Keratinocyte (primary cell): ENCODE measurements around the gene ZCRB1. TPM values are rescaled to one million over a fixed set of nuclear protein-coding genes. Genes with fewer than 3 reads are reported as not detected.
A peak's percentile ranks its signal among the peaks of the same experiment; 100 is the strongest.

ENCODE experiments used
- DNase-seq: peaks from one replicate; pipeline ENCODE4 v3.0.0-alpha.2; 2011; ENCODE audit warnings: low read depth, missing footprints, low spot score
- FAIRE-seq: peaks from 2 replicates; lab custom pipeline; 2011; peaks lifted over from hg19 to GRCh38; lab: Jason Lieb, UNC
- H2AFZ ChIP-seq: 2 replicates; pipeline ENCODE4 v1.6.0; 2012; ENCODE audit warnings: low read length, control low read depth, inconsistent platforms; ENCODE audit not compliant: control insufficient read depth
- H3K27ac ChIP-seq: 2 replicates; pipeline ENCODE4 v1.5.1; 2011; ENCODE audit warnings: low read length; ENCODE audit not compliant: control insufficient read depth, insufficient read depth
- H3K27me3 ChIP-seq: 3 replicates; pipeline ENCODE4 v1.6.0; 2011; ENCODE audit warnings: low read length; ENCODE audit not compliant: control insufficient read depth, insufficient read depth; ENCODE audit errors: extremely low read depth
- H3K36me3 ChIP-seq, 2 experiments: 2 replicates in 1 of 2; 3 replicates in 1 of 2; pipeline ENCODE4 v1.5.1; 2011; ENCODE audit warnings: low read length in 2 of 2, mild to moderate bottlenecking in 1 of 2; ENCODE audit not compliant: control insufficient read depth in 2 of 2, insufficient read depth in 2 of 2; ENCODE audit errors: extremely low read depth in 1 of 2
- H3K4me1 ChIP-seq: 3 replicates; pipeline ENCODE4 v1.5.1; 2011; ENCODE audit warnings: low read length; ENCODE audit not compliant: control insufficient read depth, insufficient read depth; ENCODE audit errors: extremely low read depth
- H3K4me2 ChIP-seq: 3 replicates; pipeline ENCODE4 v1.6.0; 2011; ENCODE audit warnings: low read depth, low read length; ENCODE audit not compliant: control insufficient read depth, insufficient read depth; ENCODE audit errors: extremely low read depth
- H3K4me3 ChIP-seq, 3 experiments: fragments of 200-600 bp in 1 of 3; sonication (generic) in 1 of 3; 2 replicates in 2 of 3; 3 replicates in 1 of 3; pipeline ENCODE4 v1.5.1; 2011 to 2016; ENCODE audit warnings: low read length in 3 of 3, mild to moderate bottlenecking in 3 of 3, control low read depth in 2 of 3, inconsistent platforms in 1 of 3, low read depth in 1 of 3, mixed read lengths in 1 of 3, mixed run types in 1 of 3, moderate library complexity in 1 of 3; ENCODE audit not compliant: control insufficient read depth in 2 of 3, insufficient read depth in 2 of 3; ENCODE audit errors: extremely low read depth in 1 of 3
- H3K79me2 ChIP-seq: 2 replicates; pipeline ENCODE4 v1.6.0; 2012; ENCODE audit warnings: low read length; ENCODE audit not compliant: control insufficient read depth, insufficient read depth
- H3K9ac ChIP-seq: 3 replicates; pipeline ENCODE4 v1.6.0; 2011; ENCODE audit warnings: low read length; ENCODE audit not compliant: control insufficient read depth, insufficient read depth; ENCODE audit errors: extremely low read depth
- H3K9me1 ChIP-seq: 3 replicates; pipeline ENCODE4 v1.6.0; 2011; ENCODE audit warnings: low read length; ENCODE audit not compliant: control insufficient read depth, insufficient read depth; ENCODE audit errors: extremely low read depth
- H3K9me3 ChIP-seq: 2 replicates; pipeline ENCODE4 v1.5.1; 2012; ENCODE audit warnings: low read depth, low read length; ENCODE audit not compliant: control insufficient read depth
- H4K20me1 ChIP-seq: 3 replicates; pipeline ENCODE4 v1.6.0; 2011; ENCODE audit warnings: low read length; ENCODE audit not compliant: control insufficient read depth, insufficient read depth; ENCODE audit errors: extremely low read depth
- EZH2 ChIP-seq: IDR thresholded peaks from one replicate; pipeline ENCODE4 v1.6.1; 2012; ENCODE audit warnings: inconsistent platforms, mild to moderate bottlenecking, low read length, moderate library complexity
- dilution Hi-C: fragments of 300-500 bp; cut with MboI; formaldehyde crosslinking; loops from one replicate; pipeline ENCODE4 v1.7.0; 2020; ENCODE audit warnings: low sequenced_read_pairs; ENCODE audit not compliant: extremely low pct_ligation_motif_present
- polyA plus RNA-seq, 5 experiments: library from polyadenylated mRNA; depleted of rRNA in 3 of 5; stranded (reverse) in 3 of 5; stranded (forward) in 1 of 5; unstranded in 1 of 5; fragments of >200 nt; gene quantifications; 1 replicate in 1 of 5; 2 replicates in 3 of 5; 3 replicates in 1 of 5; pipeline versions ENCODE4 v1.2.1 to v1.2.3, GENCODE V29; 2011 to 2012; ENCODE audit warnings: missing spikeins in 2 of 5, low read depth in 1 of 5, low replicate concordance in 1 of 5
- TF ChIP-seq, protein P1 (sequence below), 3 experiments: IDR thresholded peaks in 1 of 3; conservative IDR thresholded peaks in 1 of 3; optimal IDR thresholded peaks in 1 of 3; 2 replicates in 2 of 3; 3 replicates in 1 of 3; pipeline versions ENCODE3 to v1.5.1; 2011; ENCODE audit warnings: low read length in 3 of 3, mild to moderate bottlenecking in 3 of 3, moderate library complexity in 2 of 3, control low read depth in 1 of 3, inconsistent platforms in 1 of 3; ENCODE audit not compliant: insufficient read depth in 2 of 3; ENCODE audit errors: extremely low read depth in 1 of 3

Gene ZCRB1
- polyA plus RNA-seq, 1 donor (not counting 4 experiments of a cell fraction or from before 2014, with no cell fraction given), result 41.6 TPM

DNA sequence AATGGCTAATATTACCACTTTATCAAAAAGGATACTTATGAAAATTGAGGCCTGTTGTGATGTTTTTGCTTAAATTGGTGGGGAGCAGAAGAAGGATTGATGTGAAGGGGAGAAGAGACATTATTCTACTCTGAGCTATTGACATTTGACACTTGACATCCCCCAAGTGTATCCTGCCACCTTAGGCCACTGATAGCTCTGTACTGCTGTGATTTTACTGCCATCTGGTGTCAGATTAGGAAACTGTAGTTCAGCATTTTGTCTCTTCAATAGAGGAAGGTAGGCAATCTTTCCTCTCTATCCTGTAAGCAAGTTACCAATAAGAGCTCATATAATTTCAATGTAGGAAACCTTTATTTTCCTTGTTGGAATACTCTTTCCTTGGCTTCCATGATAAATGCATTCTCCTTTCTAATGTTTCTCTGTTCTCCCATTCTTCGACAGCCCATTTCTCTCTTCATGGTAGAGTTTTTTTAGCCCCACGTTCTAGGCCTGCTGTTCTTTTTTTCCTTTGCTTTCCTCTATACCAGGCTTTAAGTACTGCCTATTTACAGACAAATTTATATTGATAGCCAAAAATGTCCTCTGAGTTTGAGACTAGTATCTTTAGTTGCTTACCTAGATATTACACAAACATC is 46.4 kb upstream of the ZCRB1 start:
- Histone ChIP-seq H3K79me2 (peaks cover 12% of the 10 kb centered on the region), H3K4me3 (no peak overlapping the region), H4K20me1 (no peaks in the 10 kb centered on the region), H3K27me3 (no peaks in the 10 kb centered on the region), H2AFZ (no peak overlapping the region), H3K9me1 (no peaks in the 10 kb centered on the region), H3K4me1 (peaks cover 4% of the 10 kb centered on the region), H3K4me2 (no peak overlapping the region), H3K9ac (no peak overlapping the region), H3K36me3 (peaks cover 0 to 3% of the 10 kb centered on the region in 2 experiments), H3K9me3 (no peaks in the 10 kb centered on the region), H3K27ac (no peak overlapping the region)
- dilution Hi-C loops, result no loop called here
- no peak for DNase-seq
- TF ChIP-seq EZH2, result no peak
- TF ChIP-seq, protein P1, sequence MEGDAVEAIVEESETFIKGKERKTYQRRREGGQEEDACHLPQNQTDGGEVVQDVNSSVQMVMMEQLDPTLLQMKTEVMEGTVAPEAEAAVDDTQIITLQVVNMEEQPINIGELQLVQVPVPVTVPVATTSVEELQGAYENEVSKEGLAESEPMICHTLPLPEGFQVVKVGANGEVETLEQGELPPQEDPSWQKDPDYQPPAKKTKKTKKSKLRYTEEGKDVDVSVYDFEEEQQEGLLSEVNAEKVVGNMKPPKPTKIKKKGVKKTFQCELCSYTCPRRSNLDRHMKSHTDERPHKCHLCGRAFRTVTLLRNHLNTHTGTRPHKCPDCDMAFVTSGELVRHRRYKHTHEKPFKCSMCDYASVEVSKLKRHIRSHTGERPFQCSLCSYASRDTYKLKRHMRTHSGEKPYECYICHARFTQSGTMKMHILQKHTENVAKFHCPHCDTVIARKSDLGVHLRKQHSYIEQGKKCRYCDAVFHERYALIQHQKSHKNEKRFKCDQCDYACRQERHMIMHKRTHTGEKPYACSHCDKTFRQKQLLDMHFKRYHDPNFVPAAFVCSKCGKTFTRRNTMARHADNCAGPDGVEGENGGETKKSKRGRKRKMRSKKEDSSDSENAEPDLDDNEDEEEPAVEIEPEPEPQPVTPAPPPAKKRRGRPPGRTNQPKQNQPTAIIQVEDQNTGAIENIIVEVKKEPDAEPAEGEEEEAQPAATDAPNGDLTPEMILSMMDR (optimal IDR thresholded peaks at IDR 0.05 in 1 of 3, IDR thresholded peaks at IDR 0.05 in 1 of 3, conservative IDR thresholded peaks at IDR 0.05 in 1 of 3; ENCODE audit: extremely low read depth in 1 of 3, insufficient read depth in 2 of 3, low read length in 3 of 3), result peak; percentile 72 to 79 (median 75)
- peak; percentile 51 for FAIRE-seq

DNA sequence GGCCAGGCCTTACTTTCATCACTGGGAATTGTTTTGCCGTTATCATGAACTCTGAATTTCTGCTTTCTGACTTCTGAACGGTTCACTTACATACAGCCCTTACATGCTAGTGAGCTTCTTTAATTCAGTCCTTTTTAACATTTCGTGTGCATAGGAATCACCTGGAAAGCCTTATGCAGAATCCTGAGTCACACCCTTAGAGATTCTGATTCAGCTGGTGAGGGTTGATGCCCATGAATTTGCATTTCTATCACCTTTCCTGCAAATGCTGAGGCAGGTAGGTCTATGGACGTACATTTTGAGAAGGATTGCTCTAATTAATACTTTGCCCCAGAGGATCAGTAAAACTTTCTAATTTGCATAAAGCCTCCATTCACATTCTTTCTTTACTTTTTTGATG is 44.1 kb upstream of the ZCRB1 start:
- H3K4me1 ChIP-seq, result peaks cover 4% of the 10 kb centered on the region
- H3K9me3 ChIP-seq, result no peaks in the 10 kb centered on the region
- H3K4me2 ChIP-seq, result no peak overlapping the region
- H3K36me3 ChIP-seq, result no peaks in the 10 kb centered on the region
- H3K79me2 ChIP-seq, result peaks cover 14% of the 10 kb centered on the region
- no peaks in the 10 kb centered on the region for H4K20me1 ChIP-seq
- H2AFZ ChIP-seq, result no peak overlapping the region
- dilution Hi-C loops, result no loop called here
- no peak for FAIRE-seq
- no peak for TF ChIP-seq EZH2
- TF ChIP-seq, protein P1 (optimal IDR thresholded peaks at IDR 0.05 in 1 of 3, IDR thresholded peaks at IDR 0.05 in 1 of 3, conservative IDR thresholded peaks at IDR 0.05 in 1 of 3; ENCODE audit: extremely low read depth in 1 of 3, insufficient read depth in 2 of 3, low read length in 3 of 3), result no peak
- H3K9ac ChIP-seq, result no peak overlapping the region
- no peak overlapping the region for H3K27ac ChIP-seq
- H3K27me3 ChIP-seq, result no peaks in the 10 kb centered on the region
- H3K9me1 ChIP-seq, result no peaks in the 10 kb centered on the region
- DNase-seq, result no peak
- no peak overlapping the region for H3K4me3 ChIP-seq
